ENCODE data around the gene TBC1D26. TPM values are rescaled to one million over a fixed set of nuclear protein-coding genes. Genes with fewer than 3 reads are reported as not detected.
A peak's percentile ranks its signal among the peaks of the same experiment; 100 is the strongest.
"Not testable (repeated sequence)": the region's sequence is repeated elsewhere in the genome, so short reads cannot be mapped to it uniquely, and the experiment has no call there.

The TBC1D26 gene
- total RNA-seq: 0.17 TPM in 1 of 2 replicates, not detected in the other
- polyA plus RNA-seq: 0.02 TPM in 1 of 2 replicates, not detected in the other
- polyA plus RNA-seq (2012): not detected in 2 replicates
- 0.52 TPM in 1 of 2 replicates, not detected in the other for polyA minus RNA-seq (ENCODE audit: low replicate concordance)

DNA sequence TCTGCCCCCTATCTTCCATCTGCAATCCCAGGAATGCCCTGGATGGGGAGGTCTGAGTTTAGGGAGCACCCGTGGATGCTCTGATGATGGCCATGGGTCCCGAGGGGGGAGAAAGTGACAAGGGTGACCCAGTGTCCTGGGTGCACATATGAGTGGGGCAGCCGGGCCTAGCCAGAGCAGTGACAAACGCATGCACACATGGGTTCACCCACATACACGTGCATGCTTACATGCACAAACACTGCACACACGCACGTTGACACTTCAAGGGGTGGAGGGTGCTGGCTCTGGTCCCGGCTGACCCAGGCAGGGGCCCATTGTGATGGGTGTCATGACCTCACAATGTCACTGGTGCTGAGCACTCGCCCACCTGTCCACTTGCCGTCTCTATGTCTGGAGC, at the start of gene TBC1D26:
Gene TBC1D26, plus strand, starts transcription at position 384 of the 400 bp plus-strand sequence. CDS start 3,066 bp downstream, outside the sequence.
- H3K9ac ChIP-seq (ENCODE audit: insufficient read depth, low read length); H3K4me2 ChIP-seq (ENCODE audit: extremely low read depth, insufficient read depth, low read length); H4K20me1 ChIP-seq (ENCODE audit: control insufficient read depth, extremely low read depth, insufficient read depth, low read length); H3K79me2 ChIP-seq (ENCODE audit: control insufficient read depth, insufficient read depth, low read length); H3K4me3 ChIP-seq (replicated peaks in 1 of 4; ENCODE audit: control extremely low read depth in 1 of 4, insufficient read depth in 1 of 4, low read depth in 3 of 4, low read length in 4 of 4); H3K4me1 ChIP-seq (ENCODE audit: control insufficient read depth, extremely low read depth, insufficient read depth, low read length); H3K9me3 ChIP-seq (ENCODE audit: control insufficient read depth, insufficient read depth, low read depth, low read length); H3K27ac ChIP-seq (ENCODE audit: insufficient read depth, low read length); DNase-seq (ENCODE audit: low read depth in 2 of 2); H3K27me3 ChIP-seq (ENCODE audit: control insufficient read depth, insufficient read depth, low read length); H3K36me3 ChIP-seq (ENCODE audit: control insufficient read depth, insufficient read depth, low read length); H2AFZ ChIP-seq (ENCODE audit: low read length): not testable (repeated sequence)

- H4K20me1 ChIP-seq (ENCODE audit: control insufficient read depth, extremely low read depth, insufficient read depth, low read length); H3K4me2 ChIP-seq (ENCODE audit: extremely low read depth, insufficient read depth, low read length); H3K27me3 ChIP-seq (ENCODE audit: control insufficient read depth, insufficient read depth, low read length); DNase-seq (ENCODE audit: low read depth in 2 of 2); H3K79me2 ChIP-seq (ENCODE audit: control insufficient read depth, insufficient read depth, low read length); H3K27ac ChIP-seq (ENCODE audit: insufficient read depth, low read length); H3K4me1 ChIP-seq (ENCODE audit: control insufficient read depth, extremely low read depth, insufficient read depth, low read length); H3K36me3 ChIP-seq (ENCODE audit: control insufficient read depth, insufficient read depth, low read length); H3K9ac ChIP-seq (ENCODE audit: insufficient read depth, low read length); H2AFZ ChIP-seq (ENCODE audit: low read length); H3K9me3 ChIP-seq (ENCODE audit: control insufficient read depth, insufficient read depth, low read depth, low read length): not testable (repeated sequence)
- peak overlapping the region in 2 of 4 experiments; percentile 69 to 78 for H3K4me3 ChIP-seq (replicated peaks in 1 of 4; ENCODE audit: control extremely low read depth in 1 of 4, insufficient read depth in 1 of 4, low read depth in 3 of 4, low read length in 4 of 4)
Measured at GRCh38 chr17:15683135-15683534, 48.9 kb upstream of the TBC1D26 start.

- Histone ChIP-seq H3K9ac (ENCODE audit: insufficient read depth, low read length) (peak within 1 kb of the TSS; percentile 36), H3K4me2 (ENCODE audit: extremely low read depth, insufficient read depth, low read length) (peak within 1 kb of the TSS; percentile 90), H2AFZ (ENCODE audit: low read length) (peak within 1 kb of the TSS; percentile 79), H3K4me3 (replicated peaks in 1 of 4; ENCODE audit: control extremely low read depth in 1 of 4, insufficient read depth in 1 of 4, low read depth in 3 of 4, low read length in 4 of 4) (peak within 1 kb of the TSS; percentile 62 to 78 (median 70))
- peak; percentile 30 to 52 for DNase-seq (ENCODE audit: low read depth in 2 of 2)
- not testable (repeated sequence) for H3K27ac ChIP-seq (ENCODE audit: insufficient read depth, low read length); H3K9me3 ChIP-seq (ENCODE audit: control insufficient read depth, insufficient read depth, low read depth, low read length); H4K20me1 ChIP-seq (ENCODE audit: control insufficient read depth, extremely low read depth, insufficient read depth, low read length); H3K4me1 ChIP-seq (ENCODE audit: control insufficient read depth, extremely low read depth, insufficient read depth, low read length); H3K27me3 ChIP-seq (ENCODE audit: control insufficient read depth, insufficient read depth, low read length); H3K36me3 ChIP-seq (ENCODE audit: control insufficient read depth, insufficient read depth, low read length); H3K79me2 ChIP-seq (ENCODE audit: control insufficient read depth, insufficient read depth, low read length)
Measured at GRCh38 chr17:15683824-15684478, 48.1 kb upstream of the TBC1D26 start, which contains the start of gene TRIM16. Gene TRIM16, minus strand, starts transcription at chr17:15684311. Its CDS starts 32,702 bp downstream, at chr17:15651609.

- H3K4me3 ChIP-seq (replicated peaks in 1 of 4; ENCODE audit: control extremely low read depth in 1 of 4, insufficient read depth in 1 of 4, low read depth in 3 of 4, low read length in 4 of 4); DNase-seq (ENCODE audit: low read depth in 2 of 2); H3K27ac ChIP-seq (ENCODE audit: insufficient read depth, low read length); H3K79me2 ChIP-seq (ENCODE audit: control insufficient read depth, insufficient read depth, low read length); H3K27me3 ChIP-seq (ENCODE audit: control insufficient read depth, insufficient read depth, low read length); H3K36me3 ChIP-seq (ENCODE audit: control insufficient read depth, insufficient read depth, low read length); H3K9ac ChIP-seq (ENCODE audit: insufficient read depth, low read length); H3K4me1 ChIP-seq (ENCODE audit: control insufficient read depth, extremely low read depth, insufficient read depth, low read length); H4K20me1 ChIP-seq (ENCODE audit: control insufficient read depth, extremely low read depth, insufficient read depth, low read length); H3K9me3 ChIP-seq (ENCODE audit: control insufficient read depth, insufficient read depth, low read depth, low read length); H2AFZ ChIP-seq (ENCODE audit: low read length); H3K4me2 ChIP-seq (ENCODE audit: extremely low read depth, insufficient read depth, low read length): not testable (repeated sequence)
Measured at GRCh38 chr17:15687494-15687893, 44.6 kb upstream of the TBC1D26 start.

DNA sequence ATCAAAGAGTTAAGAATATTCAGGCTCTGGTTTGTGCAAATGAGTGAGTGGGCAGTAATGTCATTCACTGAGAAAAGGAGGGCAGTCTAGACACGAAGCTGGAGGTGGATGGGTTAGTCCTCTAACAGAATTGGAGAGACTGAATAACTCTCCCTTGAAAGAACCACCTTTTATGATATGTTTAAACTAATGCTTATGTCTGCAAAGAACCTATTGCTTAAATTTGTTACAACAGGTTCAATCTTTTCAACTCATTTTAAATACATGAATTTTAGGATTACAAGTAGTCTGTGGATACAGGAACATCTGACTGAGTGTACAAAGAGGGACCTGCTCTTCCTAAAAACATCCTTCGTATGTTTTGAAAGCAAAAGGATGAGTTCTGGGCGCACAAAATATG, 33.1 kb upstream of the TBC1D26 start:
- H3K36me3 ChIP-seq (ENCODE audit: control insufficient read depth, insufficient read depth, low read length); H3K27me3 ChIP-seq (ENCODE audit: control insufficient read depth, insufficient read depth, low read length); H3K79me2 ChIP-seq (ENCODE audit: control insufficient read depth, insufficient read depth, low read length); H3K4me1 ChIP-seq (ENCODE audit: control insufficient read depth, extremely low read depth, insufficient read depth, low read length); H3K9me3 ChIP-seq (ENCODE audit: control insufficient read depth, insufficient read depth, low read depth, low read length); H3K27ac ChIP-seq (ENCODE audit: insufficient read depth, low read length); H4K20me1 ChIP-seq (ENCODE audit: control insufficient read depth, extremely low read depth, insufficient read depth, low read length): not testable (repeated sequence)
- Histone ChIP-seq H2AFZ (ENCODE audit: low read length) (peak overlapping the region; percentile 88), H3K9ac (ENCODE audit: insufficient read depth, low read length) (peak overlapping the region; percentile 53), H3K4me3 (replicated peaks in 1 of 4; ENCODE audit: control extremely low read depth in 1 of 4, insufficient read depth in 1 of 4, low read depth in 3 of 4, low read length in 4 of 4) (peak overlapping the region; percentile 52 to 65 (median 62)), H3K4me2 (ENCODE audit: extremely low read depth, insufficient read depth, low read length) (peak overlapping the region; percentile 40)
- DNase-seq (ENCODE audit: low read depth in 2 of 2): peak in 1 of 2 donors; percentile 4

DNA sequence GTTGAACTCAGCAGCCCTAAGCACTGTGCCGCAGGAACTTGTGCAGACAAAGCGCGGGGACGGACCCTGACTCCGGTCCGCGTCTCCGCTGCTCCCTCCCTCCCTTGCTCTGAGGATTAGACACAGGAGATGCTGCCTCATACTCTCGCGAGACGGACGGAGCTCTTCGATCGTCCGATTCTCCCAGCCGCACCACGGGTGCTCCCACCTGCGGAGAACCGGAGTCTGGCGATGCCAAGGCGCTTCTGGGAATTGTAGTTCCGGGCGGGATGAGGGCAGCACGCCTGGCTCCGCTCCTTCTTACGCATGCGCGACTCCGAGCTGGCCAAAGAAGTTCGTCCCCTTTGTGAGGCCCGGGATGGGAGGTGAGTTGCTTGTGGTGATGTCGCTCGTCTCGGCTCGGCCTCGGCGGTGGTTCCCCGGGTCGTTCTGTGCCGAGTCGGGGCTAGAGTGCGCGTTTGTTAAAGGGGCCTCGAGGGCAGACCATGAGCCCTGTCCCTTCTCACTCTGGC, 32.6 kb upstream of the TBC1D26 start, which contains the start of gene ZNF286A:
Gene ZNF286A, plus strand, starts transcription at position 340 of the 512 bp plus-strand sequence. CDS start 578 bp downstream, outside the sequence.
- not testable (repeated sequence) for H4K20me1 ChIP-seq (ENCODE audit: control insufficient read depth, extremely low read depth, insufficient read depth, low read length); H3K27me3 ChIP-seq (ENCODE audit: control insufficient read depth, insufficient read depth, low read length); H3K36me3 ChIP-seq (ENCODE audit: control insufficient read depth, insufficient read depth, low read length); H3K27ac ChIP-seq (ENCODE audit: insufficient read depth, low read length); H3K79me2 ChIP-seq (ENCODE audit: control insufficient read depth, insufficient read depth, low read length); H3K4me1 ChIP-seq (ENCODE audit: control insufficient read depth, extremely low read depth, insufficient read depth, low read length); H3K9me3 ChIP-seq (ENCODE audit: control insufficient read depth, insufficient read depth, low read depth, low read length)
- Histone ChIP-seq H2AFZ (ENCODE audit: low read length) (peak within 1 kb of the TSS; percentile 88), H3K9ac (ENCODE audit: insufficient read depth, low read length) (peak within 1 kb of the TSS; percentile 62), H3K4me3 (replicated peaks in 1 of 4; ENCODE audit: control extremely low read depth in 1 of 4, insufficient read depth in 1 of 4, low read depth in 3 of 4, low read length in 4 of 4) (peak within 1 kb of the TSS; percentile 52 to 65 (median 62)), H3K4me2 (ENCODE audit: extremely low read depth, insufficient read depth, low read length) (peak within 1 kb of the TSS; percentile 59)
- peak; percentile 97 to 99 for DNase-seq (ENCODE audit: low read depth in 2 of 2)

Data from fibroblast of lung (primary cell).